ENCODE results near the gene URI1. TPM values are rescaled to one million over a fixed set of nuclear protein-coding genes. Genes with fewer than 3 reads are reported as not detected.
A peak's percentile ranks its signal among the peaks of the same experiment; 100 is the strongest.

URI1 gene
- total and polyA plus RNA-seq, 11 donors, result 10.9 to 53.7 (median 41.5) TPM

DNA sequence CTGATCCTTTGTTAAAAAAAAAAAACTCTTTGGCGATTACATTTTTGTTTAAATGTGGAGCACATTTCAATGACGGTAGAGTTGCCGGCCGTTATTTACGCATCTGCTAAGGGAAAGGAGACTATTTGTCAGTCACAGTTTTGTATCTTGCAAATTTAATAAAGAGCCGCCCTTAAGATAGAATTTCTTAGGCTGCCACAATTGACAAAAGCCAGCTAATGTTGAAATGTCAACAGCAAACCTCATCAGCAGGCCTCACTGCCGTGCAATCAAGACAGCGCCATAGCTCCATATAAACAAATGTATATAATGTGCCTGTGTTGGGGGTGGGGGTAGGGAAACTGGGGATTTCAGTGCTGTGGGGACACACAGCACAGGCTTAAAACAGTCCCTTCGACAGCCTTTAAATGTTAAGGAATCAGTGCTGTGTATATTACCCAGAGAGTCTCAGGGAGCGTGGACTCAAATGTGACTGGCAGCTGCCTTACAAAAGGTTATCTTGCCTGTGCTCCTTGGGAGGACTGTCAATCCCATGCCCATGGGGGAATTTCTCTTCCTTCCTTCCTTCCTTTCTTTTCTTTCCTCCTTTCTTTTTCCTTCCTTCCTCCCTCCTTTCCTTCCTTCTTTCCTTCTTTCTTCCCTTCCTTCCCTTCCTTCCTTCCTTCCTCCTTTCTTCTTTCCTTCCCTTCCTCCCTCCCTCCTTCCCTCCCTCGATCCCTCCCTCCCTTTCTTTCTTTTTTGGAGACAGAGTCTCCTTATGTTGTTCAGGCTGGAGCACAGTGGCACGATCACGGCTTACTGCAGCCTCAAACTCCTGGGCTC lies 108.0 kb downstream of the URI1 start:
- no peak for TF ChIP-seq POLR2A (IDR thresholded peaks at IDR 0.05)
- TF ChIP-seq, protein P1, sequence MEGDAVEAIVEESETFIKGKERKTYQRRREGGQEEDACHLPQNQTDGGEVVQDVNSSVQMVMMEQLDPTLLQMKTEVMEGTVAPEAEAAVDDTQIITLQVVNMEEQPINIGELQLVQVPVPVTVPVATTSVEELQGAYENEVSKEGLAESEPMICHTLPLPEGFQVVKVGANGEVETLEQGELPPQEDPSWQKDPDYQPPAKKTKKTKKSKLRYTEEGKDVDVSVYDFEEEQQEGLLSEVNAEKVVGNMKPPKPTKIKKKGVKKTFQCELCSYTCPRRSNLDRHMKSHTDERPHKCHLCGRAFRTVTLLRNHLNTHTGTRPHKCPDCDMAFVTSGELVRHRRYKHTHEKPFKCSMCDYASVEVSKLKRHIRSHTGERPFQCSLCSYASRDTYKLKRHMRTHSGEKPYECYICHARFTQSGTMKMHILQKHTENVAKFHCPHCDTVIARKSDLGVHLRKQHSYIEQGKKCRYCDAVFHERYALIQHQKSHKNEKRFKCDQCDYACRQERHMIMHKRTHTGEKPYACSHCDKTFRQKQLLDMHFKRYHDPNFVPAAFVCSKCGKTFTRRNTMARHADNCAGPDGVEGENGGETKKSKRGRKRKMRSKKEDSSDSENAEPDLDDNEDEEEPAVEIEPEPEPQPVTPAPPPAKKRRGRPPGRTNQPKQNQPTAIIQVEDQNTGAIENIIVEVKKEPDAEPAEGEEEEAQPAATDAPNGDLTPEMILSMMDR (IDR thresholded peaks at IDR 0.05), result no peak
- Histone ChIP-seq H3K4me3 (no peak overlapping the region), H3K4me1 (no peaks in the 10 kb centered on the region), H3K27me3 (no peaks in the 10 kb centered on the region), H3K9me3 (no peaks in the 10 kb centered on the region), H3K27ac (no peak overlapping the region), H3K36me3 (no peaks in the 10 kb centered on the region)
- 67 to 85% (median 78%) methylated on average over 13 of the region's 13 CpGs for WGBS, 4 donors
- intact Hi-C loops (cut with DNase I), result no loop called here
- ATAC-seq (no peak), DNase-seq (no peak)

DNA sequence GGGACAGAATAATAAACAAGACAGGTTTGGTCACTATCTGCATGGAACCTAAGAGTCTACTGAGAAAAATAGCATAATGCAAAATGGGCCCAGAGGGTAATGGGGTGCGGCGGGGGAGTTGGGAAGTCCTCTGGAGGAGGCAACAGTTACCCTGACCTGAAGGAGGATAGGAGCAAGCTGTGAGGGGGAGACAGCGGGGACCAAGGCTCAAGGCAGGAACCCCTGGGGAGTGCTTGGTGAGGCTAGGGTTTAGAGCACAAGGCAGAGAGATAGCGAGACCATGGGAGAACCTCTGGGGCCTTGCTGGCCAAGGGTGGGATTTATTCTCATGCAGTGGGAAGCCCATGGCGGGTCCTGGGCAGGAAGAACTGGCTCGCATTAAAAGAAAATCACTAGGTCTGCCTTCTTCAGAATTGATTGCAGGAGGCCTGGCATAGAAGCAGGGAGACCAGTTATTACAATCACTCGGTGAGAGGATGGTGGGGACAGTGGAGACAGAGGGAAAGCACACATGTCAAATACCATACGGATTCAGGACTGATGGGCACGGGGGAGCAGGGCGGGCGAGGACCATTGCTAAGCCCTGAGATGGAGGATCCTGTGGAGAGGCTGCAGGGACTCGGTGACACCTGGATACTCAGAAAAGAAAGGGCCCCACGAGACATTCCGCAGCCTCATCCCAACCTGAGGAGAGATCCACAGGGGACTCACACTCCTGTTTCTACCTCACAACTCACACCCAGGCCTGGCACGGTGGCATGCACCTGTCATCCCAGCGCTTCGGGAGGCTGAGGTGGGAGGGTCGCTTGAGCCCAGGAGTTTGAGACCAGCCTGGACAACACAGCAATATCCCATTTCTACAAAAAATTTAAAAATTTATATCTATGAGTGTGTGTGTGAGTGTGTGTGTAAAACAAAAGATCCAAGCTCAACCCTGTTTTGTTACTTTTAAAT lies 110.4 kb downstream of the URI1 start:
- TF ChIP-seq POLR2A (IDR thresholded peaks at IDR 0.05), result no peak
- TF ChIP-seq, protein P1 (IDR thresholded peaks at IDR 0.05), result no peak
- Histone ChIP-seq H3K27me3 (peaks cover 0 to 2% (median 0%) of the 10 kb centered on the region in 9 donors), H3K27ac (no peak overlapping the region), H3K4me1 (no peaks in the 10 kb centered on the region), H3K9me3 (peaks cover 0 to 7% (median 0%) of the 10 kb centered on the region in 12 donors), H3K36me3 (no peaks in the 10 kb centered on the region), H3K4me3 (no peak overlapping the region)
- ATAC-seq (peak in 1 of 4 donors; percentile 34), DNase-seq (no peak)
- intact Hi-C loops (cut with DNase I), result no loop called here
- WGBS, 4 donors, result 88 to 92% (median 91%) methylated on average over 18 of the region's 18 CpGs

DNA sequence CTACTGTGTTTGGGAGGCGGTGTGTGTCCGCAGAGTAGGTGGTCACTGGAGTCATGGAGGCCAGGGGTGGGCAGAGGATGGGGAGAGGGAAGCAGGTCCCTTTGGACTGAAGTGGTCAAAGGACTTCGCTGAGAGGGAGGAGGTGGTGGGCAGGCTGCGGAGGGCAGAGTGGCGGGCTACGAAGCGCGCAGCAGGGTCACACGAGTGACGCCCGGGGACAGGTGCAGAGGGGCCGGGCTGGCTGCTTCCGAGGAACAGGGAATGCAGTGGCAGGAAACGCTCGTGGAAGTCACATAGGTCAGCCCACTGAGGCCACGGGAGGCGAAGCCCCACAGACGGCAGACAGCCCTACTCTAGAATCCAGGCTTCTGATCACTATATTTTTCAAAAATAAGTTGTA lies 111.5 kb downstream of the URI1 start:
- no peaks in the 10 kb centered on the region for H3K36me3 ChIP-seq
- intact Hi-C loops (cut with DNase I), result no loop called here
- ATAC-seq, result peak in 1 of 4 donors; percentile 34
- peaks cover 0 to 7% (median 0%) of the 10 kb centered on the region in 12 donors for H3K9me3 ChIP-seq
- H3K27ac ChIP-seq, result no peak overlapping the region
- 84 to 90% (median 89%) methylated on average over 18 of the region's 18 CpGs for WGBS, 4 donors
- H3K4me3 ChIP-seq, result no peak overlapping the region
- DNase-seq, result no peak
- no peak for TF ChIP-seq POLR2A (IDR thresholded peaks at IDR 0.05)
- TF ChIP-seq, protein P1 (IDR thresholded peaks at IDR 0.05), result no peak
- H3K27me3 ChIP-seq, result peaks cover 0 to 2% (median 0%) of the 10 kb centered on the region in 9 donors
- no peaks in the 10 kb centered on the region for H3K4me1 ChIP-seq

DNA sequence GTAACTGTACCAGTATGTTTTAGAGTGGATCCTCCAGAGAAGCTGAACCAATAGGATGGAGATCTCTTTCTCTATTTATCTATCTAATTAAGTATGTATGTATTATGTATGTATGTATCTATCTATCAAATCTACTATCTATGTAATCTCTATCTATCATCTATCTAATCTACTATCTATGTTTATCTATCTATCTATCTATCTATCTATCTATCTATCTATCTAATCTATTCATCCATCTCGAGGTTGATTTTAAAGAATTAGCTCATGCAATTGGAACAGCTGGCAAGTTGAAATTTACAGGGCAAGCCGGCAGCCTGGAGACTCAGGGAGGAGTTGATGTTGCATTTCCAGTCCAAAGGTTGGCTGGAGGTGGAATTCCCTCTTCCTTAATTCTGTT lies 112.2 kb downstream of the URI1 start:
- Histone ChIP-seq H3K27me3 (peaks cover 0 to 2% (median 0%) of the 10 kb centered on the region in 9 donors), H3K36me3 (no peaks in the 10 kb centered on the region), H3K27ac (no peak overlapping the region), H3K4me1 (no peaks in the 10 kb centered on the region), H3K4me3 (no peak overlapping the region), H3K9me3 (peaks cover 0 to 7% (median 0%) of the 10 kb centered on the region in 12 donors)
- ATAC-seq (no peak), DNase-seq (no peak)
- intact Hi-C loops (cut with DNase I), result no loop called here
- TF ChIP-seq, protein P1 (IDR thresholded peaks at IDR 0.05), result no peak
- TF ChIP-seq POLR2A (IDR thresholded peaks at IDR 0.05), result no peak
- WGBS, 4 donors, result 82 to 85% (median 82%) methylated on average over 2 of the region's 2 CpGs
